Astrocyte (in vitro differentiated cells and primary cell): ENCODE measurements around the gene PAIP2.

Experiments
- CTCF ChIP-seq: IDR thresholded peaks from 2 replicates; pipeline ENCODE4 v1.5.1; 2011; ENCODE audit warnings: low read depth, mild to moderate bottlenecking, inconsistent platforms, low read length, moderate library complexity; ENCODE audit not compliant: insufficient read depth
- EZH2 ChIP-seq: IDR thresholded peaks from 2 replicates; pipeline ENCODE4 v1.6.1; 2012; ENCODE audit warnings: mild to moderate bottlenecking, low read length, inconsistent platforms; ENCODE audit not compliant: insufficient read depth

GRCh38 chr5:139390639-139391569, 49.2 kb downstream of the PAIP2 start:
- TF ChIP-seq EZH2 (no peak), CTCF (no peak)
